Nephron progenitor cell (in vitro differentiated cells): ENCODE measurements around the gene LRCH1.

Experiments
- DNase-seq: peaks from one replicate; pipeline ENCODE4 v3.0.0; 2021
- H3K27ac Mint-ChIP-seq: 2 replicates; pipeline ENCODE4 v1.8.0; 2021; ENCODE audit warnings: mild to moderate bottlenecking, moderate library complexity, mixed read lengths
- H3K27me3 Mint-ChIP-seq: 2 replicates; pipeline ENCODE4 v1.8.0; 2021; ENCODE audit warnings: mild to moderate bottlenecking, low read depth, mixed read lengths; ENCODE audit not compliant: poor library complexity
- H3K36me3 Mint-ChIP-seq: 2 replicates; pipeline ENCODE4 v1.8.0; 2021; ENCODE audit warnings: low read depth, mixed read lengths
- H3K4me1 Mint-ChIP-seq: 2 replicates; pipeline ENCODE4 v1.8.0; 2021; ENCODE audit warnings: mixed read lengths
- H3K4me3 Mint-ChIP-seq: 2 replicates; pipeline ENCODE4 v1.8.0; 2021; ENCODE audit warnings: mild to moderate bottlenecking, moderate library complexity, mixed read lengths
- H3K9me3 Mint-ChIP-seq: 2 replicates; pipeline ENCODE4 v1.8.0; 2021; ENCODE audit warnings: mild to moderate bottlenecking, moderate library complexity, mixed read lengths
- TF ChIP-seq, protein P1 (sequence below): fragments of 200-600 bp; sonication (generic); IDR thresholded peaks from 2 replicates; pipeline ENCODE4 v1.5.0; 2021; ENCODE audit warnings: antibody characterized with exemption

Gene LRCH1

DNA sequence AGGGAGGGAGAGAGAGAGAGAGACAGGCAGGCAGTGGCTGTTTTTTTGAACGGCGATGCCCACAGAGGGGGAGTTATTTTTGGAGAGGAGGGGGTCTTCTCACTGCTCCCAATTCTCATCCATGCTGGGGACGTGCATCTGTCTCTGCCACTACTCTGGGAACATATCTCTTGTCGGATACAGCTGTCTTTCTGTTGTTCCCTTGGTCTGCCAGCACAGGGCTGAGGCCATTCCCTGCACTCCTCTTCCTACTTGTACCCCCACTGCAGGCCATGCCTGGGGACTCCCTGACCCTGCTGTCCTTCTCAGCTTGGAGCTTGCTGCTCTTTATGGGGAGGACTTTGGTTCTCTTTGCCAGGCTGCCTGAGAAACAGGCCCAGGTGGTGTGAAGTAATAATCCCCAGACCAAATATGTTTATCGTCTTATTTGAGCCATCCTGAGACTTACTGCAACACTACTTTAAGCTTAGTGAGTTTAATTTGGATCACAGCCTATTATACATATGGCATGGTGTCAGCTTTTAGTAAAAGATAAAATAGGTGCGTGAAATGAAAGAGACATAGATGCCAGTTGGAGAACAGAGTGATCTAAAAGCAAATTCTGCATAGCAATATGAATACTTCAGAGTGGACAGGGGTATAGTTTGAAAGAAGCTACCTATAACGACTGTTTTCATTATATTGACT lies 19.1 kb downstream of the LRCH1 start:
- Mint-ChIP-seq H3K4me1 (peaks cover 42% of the 10 kb centered on the region), H3K9me3 (peaks cover 7% of the 10 kb centered on the region), H3K4me3 (no peak overlapping the region), H3K36me3 (peaks cover 13% of the 10 kb centered on the region), H3K27ac (no peak overlapping the region), H3K27me3 (no peaks in the 10 kb centered on the region)
- TF ChIP-seq, protein P1, sequence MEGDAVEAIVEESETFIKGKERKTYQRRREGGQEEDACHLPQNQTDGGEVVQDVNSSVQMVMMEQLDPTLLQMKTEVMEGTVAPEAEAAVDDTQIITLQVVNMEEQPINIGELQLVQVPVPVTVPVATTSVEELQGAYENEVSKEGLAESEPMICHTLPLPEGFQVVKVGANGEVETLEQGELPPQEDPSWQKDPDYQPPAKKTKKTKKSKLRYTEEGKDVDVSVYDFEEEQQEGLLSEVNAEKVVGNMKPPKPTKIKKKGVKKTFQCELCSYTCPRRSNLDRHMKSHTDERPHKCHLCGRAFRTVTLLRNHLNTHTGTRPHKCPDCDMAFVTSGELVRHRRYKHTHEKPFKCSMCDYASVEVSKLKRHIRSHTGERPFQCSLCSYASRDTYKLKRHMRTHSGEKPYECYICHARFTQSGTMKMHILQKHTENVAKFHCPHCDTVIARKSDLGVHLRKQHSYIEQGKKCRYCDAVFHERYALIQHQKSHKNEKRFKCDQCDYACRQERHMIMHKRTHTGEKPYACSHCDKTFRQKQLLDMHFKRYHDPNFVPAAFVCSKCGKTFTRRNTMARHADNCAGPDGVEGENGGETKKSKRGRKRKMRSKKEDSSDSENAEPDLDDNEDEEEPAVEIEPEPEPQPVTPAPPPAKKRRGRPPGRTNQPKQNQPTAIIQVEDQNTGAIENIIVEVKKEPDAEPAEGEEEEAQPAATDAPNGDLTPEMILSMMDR = no peak
- DNase-seq = no peak

DNA sequence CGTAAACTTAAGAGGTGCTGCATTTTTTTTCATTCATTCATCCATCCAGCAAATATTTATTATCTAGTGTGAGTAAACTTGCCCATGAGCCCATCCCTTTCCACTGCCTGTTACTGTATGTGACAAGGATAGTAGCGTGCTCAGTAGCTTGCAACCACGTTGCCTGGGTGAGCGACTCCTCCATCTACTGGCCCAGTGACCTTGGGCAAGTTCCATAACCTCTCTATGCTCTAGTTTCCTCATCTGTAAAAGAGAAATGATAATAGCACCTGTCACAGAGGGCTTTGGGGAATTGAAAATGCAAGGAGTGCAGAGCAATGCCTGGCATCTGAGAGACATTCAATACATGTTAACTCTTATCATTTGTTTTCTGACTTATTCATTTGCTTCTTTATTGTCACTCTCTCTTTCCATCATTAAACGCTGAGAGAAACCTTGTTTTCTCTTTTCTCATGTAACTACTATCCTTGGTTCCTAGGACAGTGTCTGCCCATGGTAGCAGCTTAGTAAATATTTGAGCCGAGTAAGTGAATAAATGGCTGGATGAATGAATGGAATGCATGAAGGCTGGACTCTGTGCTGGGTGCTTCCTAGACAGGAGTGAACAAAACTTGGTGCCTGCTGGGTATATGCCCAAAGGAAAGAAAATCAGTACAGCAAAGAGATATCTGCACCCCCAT lies 19.9 kb downstream of the LRCH1 start:
- TF ChIP-seq, protein P1 = no peak
- H3K9me3 Mint-ChIP-seq = peaks cover 7% of the 10 kb centered on the region
- H3K4me3 Mint-ChIP-seq = no peak overlapping the region
- H3K36me3 Mint-ChIP-seq = peaks cover 13% of the 10 kb centered on the region
- no peak overlapping the region for H3K27ac Mint-ChIP-seq
- peaks cover 50% of the 10 kb centered on the region for H3K4me1 Mint-ChIP-seq
- no peaks in the 10 kb centered on the region for H3K27me3 Mint-ChIP-seq
- no peak for DNase-seq

DNA sequence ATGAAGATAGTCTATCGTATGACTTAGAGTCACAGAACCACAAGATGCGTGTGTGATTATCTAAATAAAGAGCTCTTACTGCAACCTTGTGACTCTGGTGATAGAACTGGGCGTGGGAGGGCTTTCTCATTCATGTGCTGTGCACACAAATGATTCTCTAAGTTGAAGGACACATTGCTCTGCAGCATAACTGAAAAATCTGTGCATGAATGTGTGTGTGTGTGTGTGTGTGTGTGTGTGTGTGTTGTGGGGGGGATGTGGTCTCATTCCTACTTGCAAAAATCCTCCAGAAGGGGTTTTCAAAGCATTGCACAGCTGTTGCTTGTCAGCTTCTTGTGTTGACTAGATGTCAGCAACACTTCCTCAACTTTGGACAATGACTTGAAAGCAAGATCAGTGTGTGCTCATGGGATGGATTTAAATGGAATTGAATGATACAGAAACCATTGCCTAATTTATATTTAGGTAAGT lies 22.4 kb downstream of the LRCH1 start:
- no peak overlapping the region for H3K4me3 Mint-ChIP-seq
- H3K9me3 Mint-ChIP-seq = peaks cover 7% of the 10 kb centered on the region
- peaks cover 13% of the 10 kb centered on the region for H3K36me3 Mint-ChIP-seq
- TF ChIP-seq, protein P1 = no peak
- H3K27ac Mint-ChIP-seq = no peak overlapping the region
- no peak for DNase-seq
- no peaks in the 10 kb centered on the region for H3K27me3 Mint-ChIP-seq
- H3K4me1 Mint-ChIP-seq = peaks cover 61% of the 10 kb centered on the region

DNA sequence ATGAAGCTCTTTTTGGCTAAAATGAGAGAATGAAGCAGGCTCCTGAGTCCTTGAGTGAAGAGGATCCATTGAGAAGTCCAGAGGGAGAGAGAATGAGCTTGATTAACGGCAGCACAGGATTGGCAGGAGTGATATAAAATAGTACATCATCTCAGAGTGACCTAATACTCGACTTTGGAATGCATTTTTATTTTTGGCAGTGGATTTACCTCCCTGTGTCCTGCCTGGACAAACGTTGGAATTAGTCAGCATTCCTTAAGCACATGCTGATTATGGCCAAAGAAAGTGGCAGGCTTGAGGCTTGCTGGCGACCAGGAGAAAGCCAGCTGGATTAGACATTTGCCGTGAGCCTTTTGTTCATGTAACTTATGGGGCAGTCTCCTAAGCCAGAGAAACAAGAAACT lies 22.9 kb downstream of the LRCH1 start:
- H3K27ac Mint-ChIP-seq = no peak overlapping the region
- H3K4me3 Mint-ChIP-seq = no peak overlapping the region
- no peak for DNase-seq
- no peaks in the 10 kb centered on the region for H3K27me3 Mint-ChIP-seq
- peaks cover 61% of the 10 kb centered on the region for H3K4me1 Mint-ChIP-seq
- TF ChIP-seq, protein P1 = no peak
- peaks cover 7% of the 10 kb centered on the region for H3K9me3 Mint-ChIP-seq
- H3K36me3 Mint-ChIP-seq = peaks cover 13% of the 10 kb centered on the region

DNA sequence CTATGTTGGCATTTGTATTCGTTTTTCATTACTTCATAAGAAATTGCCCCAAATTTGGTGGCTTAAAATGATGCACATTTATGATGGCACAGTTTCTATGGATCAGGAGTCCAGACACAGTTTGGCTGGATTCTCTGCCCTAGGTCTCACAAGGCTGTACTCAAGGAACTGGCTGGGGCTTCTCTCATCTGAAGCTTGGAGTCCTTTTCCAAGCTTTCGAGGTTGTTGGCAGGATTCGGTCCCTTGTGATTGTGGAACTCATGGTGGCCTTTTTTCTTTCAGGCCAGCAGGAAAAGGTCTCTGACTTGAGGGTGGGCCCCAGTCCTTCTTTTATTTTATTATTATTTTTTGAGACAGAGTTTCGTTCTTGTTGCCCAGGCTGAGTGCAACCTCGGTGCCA lies 23.8 kb downstream of the LRCH1 start:
- no peak overlapping the region for H3K27ac Mint-ChIP-seq
- no peak for DNase-seq
- H3K9me3 Mint-ChIP-seq = peaks cover 7% of the 10 kb centered on the region
- H3K4me1 Mint-ChIP-seq = peaks cover 59% of the 10 kb centered on the region
- TF ChIP-seq, protein P1 = no peak
- no peaks in the 10 kb centered on the region for H3K27me3 Mint-ChIP-seq
- no peak overlapping the region for H3K4me3 Mint-ChIP-seq
- H3K36me3 Mint-ChIP-seq = peaks cover 18% of the 10 kb centered on the region
